Endometrial microvascular endothelial cells (primary cell): ENCODE data around the gene HECTD4. TPM values are rescaled to one million over a fixed set of nuclear protein-coding genes. Genes with fewer than 3 reads are reported as not detected.

Experiments used
- in situ Hi-C: cut with HindIII; loops from 2 replicates; pipeline ENCODE4 v1.10.0; 2017; ENCODE audit warnings: low sequenced_read_pairs, low pct_unique_long_range_greater_than_20kb; ENCODE audit errors: inconsistent ontology term
- total RNA-seq: library from RNA; depleted of rRNA; stranded (reverse); fragments of >200 nt; gene quantifications from one replicate; pipeline ENCODE4 v1.2.3, GENCODE V29; 2015; ENCODE audit errors: inconsistent ontology term

The HECTD4 gene
- total RNA-seq, 1 donor from 2014 or later, result 8.7 TPM

- in situ Hi-C loops, result no loop called here
These were observed 228.9 kb downstream of the HECTD4 start for GRCh38 chr12:112153181-112153892.

- in situ Hi-C loops, result no loop called here
These were observed 230.3 kb downstream of the HECTD4 start for GRCh38 chr12:112151766-112152541.

GRCh38 chr12:112149596-112149995 is 232.6 kb downstream of the HECTD4 start:
- in situ Hi-C loops, result no loop called here

- in situ Hi-C loops, result no loop called here
These were observed 234.2 kb downstream of the HECTD4 start for GRCh38 chr12:112148031-112148513.

- in situ Hi-C loops, result no loop called here
These were observed 236.1 kb downstream of the HECTD4 start for GRCh38 chr12:112146123-112146522.

- in situ Hi-C loops, result no loop called here
These were observed 241.5 kb downstream of the HECTD4 start for GRCh38 chr12:112140728-112141127.

GRCh38 chr12:112134731-112135130 is 247.5 kb downstream of the HECTD4 start:
- in situ Hi-C loops, result no loop called here

- in situ Hi-C loops, result no loop called here
These were observed 248.8 kb downstream of the HECTD4 start for GRCh38 chr12:112133418-112133817.

- in situ Hi-C loops, result no loop called here
These were observed 250.5 kb downstream of the HECTD4 start for GRCh38 chr12:112131686-112132085.

- in situ Hi-C loops, result no loop called here
These were observed 251.7 kb downstream of the HECTD4 start for GRCh38 chr12:112130441-112130998.

- in situ Hi-C loops, result no loop called here
These were observed 255.3 kb downstream of the HECTD4 start for GRCh38 chr12:112126911-112127310.

GRCh38 chr12:112126000-112126438 is 256.2 kb downstream of the HECTD4 start:
- in situ Hi-C loops, result no loop called here

- in situ Hi-C loops, result no loop called here
These were observed 256.8 kb downstream of the HECTD4 start, which contains the start of gene TRAFD1 for GRCh38 chr12:112125250-112125999. TRAFD1 (plus strand) TSS chr12:112125560; CDS start chr12:112130523, 4,963 bp downstream.

GRCh38 chr12:112124918-112125249 is 257.3 kb downstream of the HECTD4 start:
- in situ Hi-C loops, result no loop called here

GRCh38 chr12:112122823-112123690 is 259.2 kb downstream of the HECTD4 start:
- in situ Hi-C loops, result no loop called here

- in situ Hi-C loops, result no loop called here
These were observed 260.3 kb downstream of the HECTD4 start for GRCh38 chr12:112121780-112122565.

GRCh38 chr12:112117685-112118084 is 264.5 kb downstream of the HECTD4 start:
- in situ Hi-C loops, result no loop called here
